Bronchial epithelial cell (primary cell): ENCODE measurements around the gene CCL16. TPM values are rescaled to one million over a fixed set of nuclear protein-coding genes. Genes with fewer than 3 reads are reported as not detected.

Source experiments
- DNase-seq: peaks from one replicate; pipeline ENCODE4 v3.0.0-alpha.2; 2010; ENCODE audit warnings: low read depth
- FAIRE-seq: peaks from 2 replicates; lab custom pipeline; 2011; peaks lifted over from hg19 to GRCh38; lab: Jason Lieb, UNC
- H3K27me3 ChIP-seq: 2 replicates; pipeline ENCODE4 v1.5.1; 2011; ENCODE audit warnings: low read length; ENCODE audit not compliant: control insufficient read depth, insufficient read depth
- H3K36me3 ChIP-seq: 2 replicates; pipeline ENCODE4 v1.5.1; 2011; ENCODE audit warnings: low read length; ENCODE audit not compliant: control insufficient read depth, insufficient read depth
- H3K4me3 ChIP-seq: 2 replicates; pipeline ENCODE4 v1.5.1; 2011; ENCODE audit warnings: mild to moderate bottlenecking, low read depth, low read length, control low read depth
- total RNA-seq: library from RNA; depleted of rRNA; stranded (reverse); fragments of >200 nt; gene quantifications from 2 replicates; pipeline ENCODE4 v1.2.1, GENCODE V29; 2014
- TF ChIP-seq, protein P1 (sequence below): IDR thresholded peaks from 2 replicates; pipeline ENCODE4 v1.5.1; 2011; ENCODE audit warnings: mild to moderate bottlenecking, moderate library complexity, low read length, control low read depth, inconsistent platforms; ENCODE audit not compliant: insufficient read depth, severe bottlenecking

Gene CCL16, protein sequence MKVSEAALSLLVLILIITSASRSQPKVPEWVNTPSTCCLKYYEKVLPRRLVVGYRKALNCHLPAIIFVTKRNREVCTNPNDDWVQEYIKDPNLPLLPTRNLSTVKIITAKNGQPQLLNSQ
- total RNA-seq, result not detected in 2 replicates

DNA sequence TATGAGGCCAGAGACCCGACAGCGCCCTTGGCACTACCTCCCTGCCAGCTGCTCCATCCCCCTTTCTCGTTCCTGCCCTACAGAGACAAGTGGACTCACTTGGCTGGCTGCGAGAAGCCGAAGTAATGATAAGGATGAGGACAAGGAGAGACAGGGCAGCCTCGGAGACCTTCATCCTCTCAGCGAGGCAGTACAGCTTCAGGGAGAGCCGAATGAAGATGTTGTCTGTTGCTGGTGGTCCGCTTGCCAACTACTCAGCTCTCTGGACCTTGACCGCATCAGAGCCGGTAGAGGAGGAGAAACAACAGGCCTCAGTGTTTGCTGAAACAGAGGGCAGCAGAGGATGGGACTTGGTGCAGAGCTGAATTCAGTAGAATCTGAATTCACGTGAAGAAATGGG, at the start of gene CCL16:
TSS of gene CCL16 (minus strand) at position 252 of the 400 bp plus-strand sequence. CDS start at position 175, 77 bp downstream.
- TF ChIP-seq, protein P1, sequence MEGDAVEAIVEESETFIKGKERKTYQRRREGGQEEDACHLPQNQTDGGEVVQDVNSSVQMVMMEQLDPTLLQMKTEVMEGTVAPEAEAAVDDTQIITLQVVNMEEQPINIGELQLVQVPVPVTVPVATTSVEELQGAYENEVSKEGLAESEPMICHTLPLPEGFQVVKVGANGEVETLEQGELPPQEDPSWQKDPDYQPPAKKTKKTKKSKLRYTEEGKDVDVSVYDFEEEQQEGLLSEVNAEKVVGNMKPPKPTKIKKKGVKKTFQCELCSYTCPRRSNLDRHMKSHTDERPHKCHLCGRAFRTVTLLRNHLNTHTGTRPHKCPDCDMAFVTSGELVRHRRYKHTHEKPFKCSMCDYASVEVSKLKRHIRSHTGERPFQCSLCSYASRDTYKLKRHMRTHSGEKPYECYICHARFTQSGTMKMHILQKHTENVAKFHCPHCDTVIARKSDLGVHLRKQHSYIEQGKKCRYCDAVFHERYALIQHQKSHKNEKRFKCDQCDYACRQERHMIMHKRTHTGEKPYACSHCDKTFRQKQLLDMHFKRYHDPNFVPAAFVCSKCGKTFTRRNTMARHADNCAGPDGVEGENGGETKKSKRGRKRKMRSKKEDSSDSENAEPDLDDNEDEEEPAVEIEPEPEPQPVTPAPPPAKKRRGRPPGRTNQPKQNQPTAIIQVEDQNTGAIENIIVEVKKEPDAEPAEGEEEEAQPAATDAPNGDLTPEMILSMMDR, result no peak
- no peak within 1 kb of the TSS for H3K4me3 ChIP-seq
- H3K27me3 ChIP-seq, result no peaks in the 10 kb centered on the region
- DNase-seq (no peak), FAIRE-seq (no peak)
- no peaks in the 10 kb centered on the region for H3K36me3 ChIP-seq

DNA sequence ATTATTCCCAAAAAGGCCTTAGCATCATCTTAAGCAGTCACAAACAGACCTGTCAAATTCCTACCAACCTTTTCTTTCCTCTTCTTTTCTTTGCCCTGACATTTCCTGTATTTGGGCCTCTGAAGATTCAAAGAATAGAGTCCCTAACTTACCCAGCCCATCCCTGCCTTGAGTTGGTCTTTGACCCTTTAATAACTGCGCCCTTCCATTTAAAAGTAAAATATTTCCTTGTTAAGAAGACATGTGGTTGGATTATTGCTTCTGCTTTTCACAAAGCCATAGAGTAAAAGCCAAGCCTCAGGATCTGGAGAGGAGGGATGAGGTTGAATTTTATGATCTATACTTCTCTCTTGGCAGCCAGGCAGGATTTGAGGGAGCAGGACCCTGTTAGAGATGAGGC, 49.7 kb upstream of the CCL16 start:
- Histone ChIP-seq H3K36me3 (no peaks in the 10 kb centered on the region), H3K27me3 (no peaks in the 10 kb centered on the region), H3K4me3 (no peak overlapping the region)
- TF ChIP-seq, protein P1, result no peak
- FAIRE-seq (no peak), DNase-seq (no peak)

DNA sequence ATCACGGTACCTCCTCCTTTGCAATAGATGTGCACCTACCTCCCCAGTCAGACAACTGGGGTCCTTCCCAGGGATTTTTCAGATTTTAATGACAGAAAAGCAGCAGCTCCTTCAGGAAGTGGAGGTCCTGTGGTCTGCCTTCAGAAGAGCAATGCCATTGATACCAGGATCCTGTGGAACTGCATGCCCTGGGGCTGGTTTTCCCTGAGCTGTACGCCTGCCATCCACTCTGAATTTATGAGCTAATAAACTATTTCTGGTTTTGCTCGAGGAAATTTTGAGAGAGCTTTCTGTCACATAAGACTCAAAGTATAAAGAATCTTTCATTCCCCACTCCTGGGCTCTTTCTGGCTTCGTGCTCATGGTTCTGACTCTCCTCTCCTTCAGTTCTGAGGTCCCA, 46.5 kb upstream of the CCL16 start:
- no peaks in the 10 kb centered on the region for H3K27me3 ChIP-seq
- no peak overlapping the region for H3K4me3 ChIP-seq
- H3K36me3 ChIP-seq, result no peaks in the 10 kb centered on the region
- FAIRE-seq (no peak), DNase-seq (no peak)
- TF ChIP-seq, protein P1, result no peak

DNA sequence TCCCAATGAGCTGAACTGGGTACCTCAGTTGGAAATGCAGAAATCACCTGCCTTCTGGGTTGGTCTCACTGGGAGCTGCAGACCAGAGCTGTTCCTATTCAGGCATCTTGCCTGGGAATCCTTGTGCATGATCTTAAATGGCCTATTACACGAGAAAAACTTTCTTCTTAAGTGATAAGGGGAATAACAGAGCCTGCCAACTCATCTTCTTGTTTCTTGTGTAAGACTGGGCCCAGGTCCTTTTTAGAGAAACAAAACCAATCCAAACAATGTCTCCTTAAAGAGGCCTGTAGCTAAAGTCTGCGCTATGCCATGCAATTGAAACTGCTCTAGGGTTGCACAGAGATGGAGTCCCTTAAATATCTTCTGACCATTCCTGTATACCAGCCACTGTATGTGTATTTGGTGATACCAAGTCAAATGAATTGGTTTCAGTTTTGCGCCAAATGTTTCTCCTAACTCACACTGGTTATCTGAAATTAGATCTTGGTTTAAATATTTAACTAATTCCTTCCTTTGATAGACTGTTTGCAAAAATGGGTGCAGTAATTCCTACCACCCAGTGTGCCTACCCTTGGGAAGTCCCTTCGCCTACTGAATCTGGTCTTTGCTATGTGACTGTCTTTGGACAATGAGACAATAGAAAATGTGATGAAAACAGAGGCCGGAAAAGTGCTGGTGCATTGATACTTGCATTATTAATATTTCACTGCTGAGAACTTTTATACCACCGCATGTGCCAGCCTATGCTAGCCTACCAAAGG, 43.0 kb upstream of the CCL16 start:
- Histone ChIP-seq H3K4me3 (no peak overlapping the region), H3K36me3 (no peaks in the 10 kb centered on the region), H3K27me3 (no peaks in the 10 kb centered on the region)
- no peak for FAIRE-seq
- DNase-seq, result no peak
- TF ChIP-seq, protein P1, result no peak

DNA sequence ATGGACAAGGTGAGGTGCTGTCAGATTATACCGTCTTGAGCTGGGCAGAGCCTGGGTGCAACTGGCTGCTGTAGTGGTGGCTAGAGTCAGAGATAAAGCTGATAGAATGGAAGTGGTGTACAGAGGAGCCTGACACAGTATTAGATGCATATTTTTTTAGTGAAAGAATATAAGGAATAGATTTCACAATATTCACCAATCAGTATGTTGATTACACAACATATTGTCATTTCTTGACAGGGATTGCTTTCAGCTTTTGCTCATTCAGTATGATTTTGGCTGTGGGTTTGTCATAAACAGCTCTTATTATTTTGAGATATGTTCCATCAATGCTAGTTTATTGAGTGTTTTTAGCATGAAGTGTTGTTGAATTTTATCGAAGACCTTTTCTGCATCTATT, 38.1 kb upstream of the CCL16 start:
- DNase-seq, result no peak
- Histone ChIP-seq H3K27me3 (no peaks in the 10 kb centered on the region), H3K36me3 (no peaks in the 10 kb centered on the region), H3K4me3 (no peak overlapping the region)
- FAIRE-seq, result no peak
- TF ChIP-seq, protein P1, result no peak

DNA sequence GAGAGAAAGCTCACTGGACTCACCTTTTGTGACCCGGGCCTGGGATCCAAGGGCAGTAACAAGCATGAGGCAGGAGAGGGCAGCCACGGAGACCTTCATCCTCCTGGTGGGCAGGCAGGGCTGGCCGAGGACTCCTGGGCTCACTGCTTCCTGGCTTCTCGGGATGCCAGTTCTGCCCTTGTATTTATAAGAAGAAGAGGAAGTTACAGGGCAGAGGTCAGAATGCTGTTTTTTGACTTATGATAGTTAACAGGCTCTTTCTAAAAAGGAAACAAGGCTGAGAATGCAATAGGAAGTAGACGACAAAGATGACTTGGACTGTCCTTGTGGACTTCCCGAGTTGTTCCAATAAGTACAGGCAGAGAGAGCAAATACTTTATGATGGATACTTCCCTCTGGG, 36.5 kb upstream of the CCL16 start, which contains the start of gene CCL23:
TSS of gene CCL23 (minus strand) at position 174 of the 400 bp plus-strand sequence. CDS start at position 99, 75 bp downstream.
- no peaks in the 10 kb centered on the region for H3K36me3 ChIP-seq
- TF ChIP-seq, protein P1, result no peak
- DNase-seq (no peak), FAIRE-seq (no peak)
- no peaks in the 10 kb centered on the region for H3K27me3 ChIP-seq
- H3K4me3 ChIP-seq, result no peak within 1 kb of the TSS
